ENCODE results near the gene TMEM117.
"Not testable (repeated sequence)": the region's sequence is repeated elsewhere in the genome, so short reads cannot be mapped to it uniquely, and the experiment has no call there.

The TMEM117 gene

GRCh38 chr12:44031472-44032185 is 195.7 kb downstream of the TMEM117 start:
- DNase-seq, result no peak

- no peak for DNase-seq
Observed at GRCh38 chr12:44034906-44035305, 199.0 kb downstream of the TMEM117 start.

- no peak for DNase-seq
Observed at GRCh38 chr12:44036875-44037443, 201.1 kb downstream of the TMEM117 start.

- DNase-seq, result no peak
Observed at GRCh38 chr12:44038411-44038810, 202.5 kb downstream of the TMEM117 start.

- DNase-seq, result not testable (repeated sequence)
Observed at GRCh38 chr12:44044491-44044890, 208.6 kb downstream of the TMEM117 start.

- no peak for DNase-seq
Observed at GRCh38 chr12:44046732-44047417, 211.0 kb downstream of the TMEM117 start.

GRCh38 chr12:44052554-44052953 is 216.7 kb downstream of the TMEM117 start:
- DNase-seq, result no peak

- no peak for DNase-seq
Observed at GRCh38 chr12:44053549-44054127, 217.8 kb downstream of the TMEM117 start.

GRCh38 chr12:44054281-44054680 is 218.4 kb downstream of the TMEM117 start:
- no peak for DNase-seq

GRCh38 chr12:44058366-44058765 is 222.5 kb downstream of the TMEM117 start:
- no peak for DNase-seq

GRCh38 chr12:44059476-44059875 is 223.6 kb downstream of the TMEM117 start:
- DNase-seq, result no peak

GRCh38 chr12:44063671-44064070 is 227.8 kb downstream of the TMEM117 start:
- no peak for DNase-seq

GRCh38 chr12:44076871-44077270 is 241.0 kb downstream of the TMEM117 start:
- no peak for DNase-seq

- no peak for DNase-seq
Observed at GRCh38 chr12:44077294-44077693, 241.4 kb downstream of the TMEM117 start.

- no peak for DNase-seq
Observed at GRCh38 chr12:44078273-44078672, 242.4 kb downstream of the TMEM117 start.

- DNase-seq, result no peak
Observed at GRCh38 chr12:44088647-44089046, 252.8 kb downstream of the TMEM117 start.

- DNase-seq, result no peak
Observed at GRCh38 chr12:44091948-44092606, 256.2 kb downstream of the TMEM117 start.

- DNase-seq, result no peak
Observed at GRCh38 chr12:44098786-44099185, 262.9 kb downstream of the TMEM117 start.

GRCh38 chr12:44099486-44099885 is 263.6 kb downstream of the TMEM117 start:
- no peak for DNase-seq

- DNase-seq, result no peak
Observed at GRCh38 chr12:44100264-44100663, 264.4 kb downstream of the TMEM117 start.

- DNase-seq, result no peak
Observed at GRCh38 chr12:44101475-44101874, 265.6 kb downstream of the TMEM117 start.

GRCh38 chr12:44114906-44115305 is 279.0 kb downstream of the TMEM117 start:
- DNase-seq, result no peak

- DNase-seq, result no peak
Observed at GRCh38 chr12:44117337-44117736, 281.5 kb downstream of the TMEM117 start.
